ENCODE data around the gene UGT1A6. TPM values are rescaled to one million over a fixed set of nuclear protein-coding genes. Genes with fewer than 3 reads are reported as not detected.

The UGT1A6 gene
- total and polyA plus RNA-seq, 2 donors (not counting 1 experiment from before 2014, with no cell fraction given), result not detected

DNA sequence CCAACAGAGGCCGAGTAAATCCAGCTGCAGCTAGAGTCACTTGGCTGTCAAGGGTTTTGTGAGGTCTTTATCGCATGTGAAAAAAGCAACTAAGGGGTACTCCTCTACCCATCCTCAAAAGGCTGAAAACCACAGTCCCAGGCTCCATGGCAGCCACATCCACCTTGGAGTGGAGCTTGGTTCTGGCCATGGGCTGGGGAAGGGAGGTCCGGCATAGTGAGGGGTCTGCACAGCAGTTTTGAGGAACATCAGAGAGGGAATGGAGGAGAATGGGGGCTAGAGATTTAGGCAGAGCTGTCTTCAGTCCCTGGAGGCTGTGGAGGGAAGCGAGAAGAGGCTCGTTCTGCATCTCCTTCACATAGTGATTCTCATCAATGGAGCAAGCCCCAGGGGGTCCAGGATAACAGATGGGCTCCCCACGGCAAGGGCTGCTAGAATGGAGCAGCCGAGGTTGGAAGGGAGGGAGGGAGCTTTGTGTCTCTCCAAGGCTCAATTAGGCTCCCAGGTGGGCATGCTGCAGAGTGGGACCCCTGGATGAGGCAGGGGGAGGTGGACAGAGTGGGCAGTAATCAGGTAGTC, 106.5 kb downstream of the UGT1A6 start:
- Histone ChIP-seq H3K36me3 (ENCODE audit: control insufficient read depth, insufficient read depth, low read length) (no peaks in the 10 kb centered on the region), H3K9me3 (ENCODE audit: control insufficient read depth, insufficient read depth, low read depth, low read length) (no peaks in the 10 kb centered on the region), H3K27ac (ENCODE audit: insufficient read depth, low read length) (no peak overlapping the region), H3K27me3 (ENCODE audit: control insufficient read depth, insufficient read depth, low read length) (peaks cover 3% of the 10 kb centered on the region), H3K4me3 (replicated peaks in 1 of 4; ENCODE audit: control extremely low read depth in 1 of 4, insufficient read depth in 1 of 4, low read depth in 3 of 4, low read length in 4 of 4) (no peak overlapping the region), H3K9ac (ENCODE audit: insufficient read depth, low read length) (no peak overlapping the region), H3K4me2 (ENCODE audit: extremely low read depth, insufficient read depth, low read length) (no peak overlapping the region), H4K20me1 (ENCODE audit: control insufficient read depth, extremely low read depth, insufficient read depth, low read length) (no peaks in the 10 kb centered on the region), H2AFZ (ENCODE audit: low read length) (no peak overlapping the region), H3K4me1 (ENCODE audit: control insufficient read depth, extremely low read depth, insufficient read depth, low read length) (no peaks in the 10 kb centered on the region), H3K79me2 (ENCODE audit: control insufficient read depth, insufficient read depth, low read length) (no peaks in the 10 kb centered on the region)
- no peak for DNase-seq (ENCODE audit: low read depth in 2 of 2)
- TF ChIP-seq EZH2 (IDR thresholded peaks at IDR 0.05; ENCODE audit: low read length, missing control alignments), result no peak
- TF ChIP-seq, protein P1, sequence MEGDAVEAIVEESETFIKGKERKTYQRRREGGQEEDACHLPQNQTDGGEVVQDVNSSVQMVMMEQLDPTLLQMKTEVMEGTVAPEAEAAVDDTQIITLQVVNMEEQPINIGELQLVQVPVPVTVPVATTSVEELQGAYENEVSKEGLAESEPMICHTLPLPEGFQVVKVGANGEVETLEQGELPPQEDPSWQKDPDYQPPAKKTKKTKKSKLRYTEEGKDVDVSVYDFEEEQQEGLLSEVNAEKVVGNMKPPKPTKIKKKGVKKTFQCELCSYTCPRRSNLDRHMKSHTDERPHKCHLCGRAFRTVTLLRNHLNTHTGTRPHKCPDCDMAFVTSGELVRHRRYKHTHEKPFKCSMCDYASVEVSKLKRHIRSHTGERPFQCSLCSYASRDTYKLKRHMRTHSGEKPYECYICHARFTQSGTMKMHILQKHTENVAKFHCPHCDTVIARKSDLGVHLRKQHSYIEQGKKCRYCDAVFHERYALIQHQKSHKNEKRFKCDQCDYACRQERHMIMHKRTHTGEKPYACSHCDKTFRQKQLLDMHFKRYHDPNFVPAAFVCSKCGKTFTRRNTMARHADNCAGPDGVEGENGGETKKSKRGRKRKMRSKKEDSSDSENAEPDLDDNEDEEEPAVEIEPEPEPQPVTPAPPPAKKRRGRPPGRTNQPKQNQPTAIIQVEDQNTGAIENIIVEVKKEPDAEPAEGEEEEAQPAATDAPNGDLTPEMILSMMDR (conservative IDR thresholded peaks at IDR 0.05 in 1 of 2, IDR thresholded peaks at IDR 0.05 in 1 of 2; ENCODE audit: low read depth in 1 of 2, low read length in 2 of 2), result no peak

DNA sequence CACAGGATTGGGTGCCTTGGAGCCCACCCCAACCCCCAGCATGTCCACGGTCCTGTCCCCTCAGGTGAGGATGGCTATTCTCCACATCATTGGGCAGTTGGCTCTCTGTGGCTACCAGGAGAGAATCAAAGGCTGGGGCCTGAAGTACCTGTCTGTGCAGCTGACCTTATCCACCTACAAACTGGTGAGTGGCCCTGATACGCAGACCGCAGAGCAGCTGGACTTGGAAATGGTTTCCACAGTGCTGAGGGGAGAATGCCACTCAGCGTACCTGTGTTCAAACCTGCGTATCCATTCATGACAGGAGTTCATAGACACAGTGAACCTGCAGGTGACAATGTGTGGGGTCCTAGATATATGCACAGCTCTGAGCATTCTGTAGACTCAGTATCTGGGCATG, 107.0 kb downstream of the UGT1A6 start:
- TF ChIP-seq EZH2 (IDR thresholded peaks at IDR 0.05; ENCODE audit: low read length, missing control alignments), result no peak
- TF ChIP-seq, protein P1 (conservative IDR thresholded peaks at IDR 0.05 in 1 of 2, IDR thresholded peaks at IDR 0.05 in 1 of 2; ENCODE audit: low read depth in 1 of 2, low read length in 2 of 2), result no peak
- Histone ChIP-seq H3K4me1 (ENCODE audit: control insufficient read depth, extremely low read depth, insufficient read depth, low read length) (no peaks in the 10 kb centered on the region), H3K4me2 (ENCODE audit: extremely low read depth, insufficient read depth, low read length) (no peak overlapping the region), H3K9me3 (ENCODE audit: control insufficient read depth, insufficient read depth, low read depth, low read length) (no peaks in the 10 kb centered on the region), H3K79me2 (ENCODE audit: control insufficient read depth, insufficient read depth, low read length) (no peaks in the 10 kb centered on the region), H3K27me3 (ENCODE audit: control insufficient read depth, insufficient read depth, low read length) (peaks cover 3% of the 10 kb centered on the region), H3K4me3 (replicated peaks in 1 of 4; ENCODE audit: control extremely low read depth in 1 of 4, insufficient read depth in 1 of 4, low read depth in 3 of 4, low read length in 4 of 4) (no peak overlapping the region), H3K9ac (ENCODE audit: insufficient read depth, low read length) (no peak overlapping the region), H3K36me3 (ENCODE audit: control insufficient read depth, insufficient read depth, low read length) (no peaks in the 10 kb centered on the region), H2AFZ (ENCODE audit: low read length) (no peak overlapping the region), H3K27ac (ENCODE audit: insufficient read depth, low read length) (no peak overlapping the region), H4K20me1 (ENCODE audit: control insufficient read depth, extremely low read depth, insufficient read depth, low read length) (no peaks in the 10 kb centered on the region)
- DNase-seq (ENCODE audit: low read depth in 2 of 2), result no peak

DNA sequence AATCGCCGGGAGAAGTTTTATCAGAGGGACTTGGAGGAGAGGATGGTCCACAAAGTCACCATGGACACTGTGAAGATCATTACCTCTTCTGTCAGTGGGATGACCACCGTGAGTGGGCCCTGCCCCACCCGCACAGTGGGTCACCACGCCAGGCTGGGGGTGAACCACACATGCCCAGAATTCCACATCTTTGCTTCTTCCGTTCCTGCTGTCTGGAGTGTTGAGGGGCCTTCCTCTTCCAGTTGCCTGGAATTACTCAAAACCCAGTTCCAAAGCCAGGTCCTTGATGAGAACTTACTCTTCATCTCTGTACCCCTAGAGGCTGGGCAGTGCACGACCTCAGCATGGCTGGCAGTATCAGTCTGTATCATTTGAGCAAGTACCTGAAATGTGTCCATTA, 107.5 kb downstream of the UGT1A6 start:
- DNase-seq (ENCODE audit: low read depth in 2 of 2), result no peak
- Histone ChIP-seq H3K9ac (ENCODE audit: insufficient read depth, low read length) (no peak overlapping the region), H3K4me2 (ENCODE audit: extremely low read depth, insufficient read depth, low read length) (no peak overlapping the region), H3K4me1 (ENCODE audit: control insufficient read depth, extremely low read depth, insufficient read depth, low read length) (no peaks in the 10 kb centered on the region), H3K27me3 (ENCODE audit: control insufficient read depth, insufficient read depth, low read length) (peaks cover 3% of the 10 kb centered on the region), H3K27ac (ENCODE audit: insufficient read depth, low read length) (no peak overlapping the region), H3K79me2 (ENCODE audit: control insufficient read depth, insufficient read depth, low read length) (no peaks in the 10 kb centered on the region), H3K4me3 (replicated peaks in 1 of 4; ENCODE audit: control extremely low read depth in 1 of 4, insufficient read depth in 1 of 4, low read depth in 3 of 4, low read length in 4 of 4) (no peak overlapping the region), H3K9me3 (ENCODE audit: control insufficient read depth, insufficient read depth, low read depth, low read length) (no peaks in the 10 kb centered on the region), H3K36me3 (ENCODE audit: control insufficient read depth, insufficient read depth, low read length) (no peaks in the 10 kb centered on the region), H4K20me1 (ENCODE audit: control insufficient read depth, extremely low read depth, insufficient read depth, low read length) (no peaks in the 10 kb centered on the region), H2AFZ (ENCODE audit: low read length) (no peak overlapping the region)
- no peak for TF ChIP-seq EZH2 (IDR thresholded peaks at IDR 0.05; ENCODE audit: low read length, missing control alignments)
- TF ChIP-seq, protein P1 (conservative IDR thresholded peaks at IDR 0.05 in 1 of 2, IDR thresholded peaks at IDR 0.05 in 1 of 2; ENCODE audit: low read depth in 1 of 2, low read length in 2 of 2), result no peak

Data from fibroblast of lung (primary cell).